ENCODE data around the gene WDR89.

GRCh38 chr14:63605041-63605532 lies 36.6 kb downstream of the WDR89 start:
- TF ChIP-seq CTCF (conservative IDR thresholded peaks at IDR 0.05) (no peak), EZH2 (IDR thresholded peaks at IDR 0.05; ENCODE audit: low read depth) (no peak)

Measured in PC-9 (cell line).